Measurements from ENCODE around the gene DCUN1D5.
A peak's percentile ranks its signal among the peaks of the same experiment; 100 is the strongest.

DCUN1D5 gene

GRCh38 chr11:103086461-103086860 lies 5.5 kb downstream of the DCUN1D5 start:
- Histone ChIP-seq H3K36me3 (ENCODE audit: control insufficient read depth, insufficient read depth, low read length, severe bottlenecking) (peaks cover 40% of the 10 kb centered on the region), H3K9me3 (ENCODE audit: control insufficient read depth, low read length) (no peaks in the 10 kb centered on the region), H3K9ac (ENCODE audit: low read length) (no peak overlapping the region), H3K27me3 (replicated peaks; ENCODE audit: control insufficient read depth, insufficient read depth, low read length) (no peaks in the 10 kb centered on the region), H3K4me1 (ENCODE audit: control insufficient read depth, insufficient read depth, low read length) (peaks cover 52% of the 10 kb centered on the region), H3K4me3 (ENCODE audit: low read length) (peak overlapping the region; percentile 32)
- DNase-seq (ENCODE audit: low read depth), result no peak

DNA sequence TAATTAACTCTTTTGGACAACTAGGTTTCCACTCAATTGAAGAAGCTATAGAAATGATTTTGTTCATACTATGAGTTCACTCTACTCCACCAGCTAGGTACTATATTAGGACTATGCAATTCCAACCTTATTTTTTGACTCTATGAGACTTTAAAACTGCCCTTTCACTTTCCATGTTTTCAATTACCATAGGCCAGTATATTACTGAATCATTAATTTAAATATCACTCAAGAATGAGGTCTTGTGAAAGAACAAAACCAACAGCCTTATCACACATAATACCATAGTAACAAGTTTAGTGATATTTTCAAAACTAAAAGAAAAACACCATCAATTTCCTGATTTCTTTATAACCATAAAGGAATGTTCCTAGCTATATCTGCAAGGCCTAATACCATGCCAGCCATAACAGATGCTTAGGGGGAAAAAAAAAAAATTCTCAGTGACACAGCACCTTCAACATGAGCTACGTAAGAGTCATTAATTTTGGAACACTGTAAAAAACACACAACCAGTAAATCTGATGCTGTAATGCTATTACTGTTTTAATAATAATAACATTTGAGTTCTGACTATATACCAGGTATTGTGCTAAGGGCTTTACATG lies 6.1 kb downstream of the DCUN1D5 start:
- peaks cover 44% of the 10 kb centered on the region for H3K36me3 ChIP-seq (ENCODE audit: control insufficient read depth, insufficient read depth, low read length, severe bottlenecking)
- DNase-seq (ENCODE audit: low read depth), result peak; percentile 29
- no peaks in the 10 kb centered on the region for H3K9me3 ChIP-seq (ENCODE audit: control insufficient read depth, low read length)
- peaks cover 53% of the 10 kb centered on the region for H3K4me1 ChIP-seq (ENCODE audit: control insufficient read depth, insufficient read depth, low read length)
- no peaks in the 10 kb centered on the region for H3K27me3 ChIP-seq (replicated peaks; ENCODE audit: control insufficient read depth, insufficient read depth, low read length)
- H3K9ac ChIP-seq (ENCODE audit: low read length), result no peak overlapping the region
- peak overlapping the region; percentile 32 for H3K4me3 ChIP-seq (ENCODE audit: low read length)

DNA sequence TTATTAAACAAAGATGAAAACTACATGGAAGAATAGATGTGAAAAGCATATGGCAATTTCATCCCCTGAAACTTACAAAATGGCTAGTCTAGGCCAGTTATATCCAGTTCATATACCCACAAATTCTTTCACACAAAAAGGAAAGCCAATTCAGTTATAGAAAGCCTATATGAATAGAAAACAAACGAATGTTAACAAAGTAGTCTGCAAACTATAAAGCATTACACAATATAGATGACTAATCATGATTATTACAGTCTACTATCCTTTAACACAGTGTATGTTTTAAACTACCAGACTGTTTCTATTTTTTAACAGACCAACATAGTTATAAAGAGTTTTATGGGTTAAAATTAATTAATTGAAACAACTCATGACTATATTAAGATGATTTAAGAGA lies 12.1 kb downstream of the DCUN1D5 start:
- DNase-seq (ENCODE audit: low read depth), result peak; percentile 68
- Histone ChIP-seq H3K9me3 (ENCODE audit: control insufficient read depth, low read length) (no peaks in the 10 kb centered on the region), H3K4me1 (ENCODE audit: control insufficient read depth, insufficient read depth, low read length) (peaks cover 24% of the 10 kb centered on the region), H3K27me3 (replicated peaks; ENCODE audit: control insufficient read depth, insufficient read depth, low read length) (no peaks in the 10 kb centered on the region), H3K9ac (ENCODE audit: low read length) (no peak overlapping the region), H3K36me3 (ENCODE audit: control insufficient read depth, insufficient read depth, low read length, severe bottlenecking) (peaks cover 92% of the 10 kb centered on the region), H3K4me3 (ENCODE audit: low read length) (no peak overlapping the region)

DNA sequence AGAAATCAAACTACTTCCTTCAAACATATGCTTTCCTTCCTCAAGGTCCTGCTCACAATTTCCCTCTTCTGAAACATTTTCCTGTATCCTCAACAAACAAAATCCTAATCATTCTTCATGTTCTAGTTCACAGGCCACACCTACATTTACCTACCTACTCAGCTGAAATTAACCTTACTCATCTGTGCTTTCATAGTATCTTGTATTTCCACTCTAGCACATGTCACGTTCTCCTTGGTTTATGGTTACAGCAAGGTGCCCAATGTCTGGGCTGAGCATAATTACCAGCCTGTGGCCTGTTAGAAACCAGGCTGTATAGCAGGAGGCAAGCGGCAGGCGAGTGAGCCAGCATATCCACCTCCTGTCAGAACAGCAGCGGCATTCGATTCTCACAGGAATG lies 13.2 kb downstream of the DCUN1D5 start:
- no peaks in the 10 kb centered on the region for H3K9me3 ChIP-seq (ENCODE audit: control insufficient read depth, low read length)
- no peak overlapping the region for H3K4me3 ChIP-seq (ENCODE audit: low read length)
- DNase-seq (ENCODE audit: low read depth), result no peak
- H3K9ac ChIP-seq (ENCODE audit: low read length), result no peak overlapping the region
- no peaks in the 10 kb centered on the region for H3K27me3 ChIP-seq (replicated peaks; ENCODE audit: control insufficient read depth, insufficient read depth, low read length)
- peaks cover 20% of the 10 kb centered on the region for H3K4me1 ChIP-seq (ENCODE audit: control insufficient read depth, insufficient read depth, low read length)
- peaks cover 87% of the 10 kb centered on the region for H3K36me3 ChIP-seq (ENCODE audit: control insufficient read depth, insufficient read depth, low read length, severe bottlenecking)

DNA sequence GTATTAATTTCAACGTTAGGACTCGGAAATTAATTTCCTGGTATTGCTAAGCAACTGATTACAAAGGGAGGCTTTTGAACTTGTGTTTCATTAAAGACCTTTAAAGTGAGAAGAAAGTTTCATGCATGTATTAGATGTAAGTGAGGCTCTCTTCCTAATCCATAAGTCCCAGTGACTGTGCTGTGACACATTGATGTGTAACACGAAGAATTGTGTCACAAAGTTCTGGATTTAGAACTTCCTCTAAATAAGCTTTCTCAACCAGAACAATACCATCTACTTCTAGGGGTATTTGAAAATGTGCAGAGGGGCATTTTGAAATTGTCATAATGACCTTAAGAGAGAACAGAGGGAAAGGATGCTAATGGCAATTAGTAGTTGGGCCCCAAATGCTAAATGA lies 14.4 kb downstream of the DCUN1D5 start:
- H3K36me3 ChIP-seq (ENCODE audit: control insufficient read depth, insufficient read depth, low read length, severe bottlenecking), result peaks cover 81% of the 10 kb centered on the region
- no peak for DNase-seq (ENCODE audit: low read depth)
- no peak overlapping the region for H3K9ac ChIP-seq (ENCODE audit: low read length)
- H3K4me3 ChIP-seq (ENCODE audit: low read length), result no peak overlapping the region
- no peaks in the 10 kb centered on the region for H3K27me3 ChIP-seq (replicated peaks; ENCODE audit: control insufficient read depth, insufficient read depth, low read length)
- no peaks in the 10 kb centered on the region for H3K9me3 ChIP-seq (ENCODE audit: control insufficient read depth, low read length)
- peaks cover 19% of the 10 kb centered on the region for H3K4me1 ChIP-seq (ENCODE audit: control insufficient read depth, insufficient read depth, low read length)

- no peak for DNase-seq (ENCODE audit: low read depth)
- H3K4me1 ChIP-seq (ENCODE audit: control insufficient read depth, insufficient read depth, low read length), result peaks cover 12% of the 10 kb centered on the region
- no peak overlapping the region for H3K9ac ChIP-seq (ENCODE audit: low read length)
- H3K36me3 ChIP-seq (ENCODE audit: control insufficient read depth, insufficient read depth, low read length, severe bottlenecking), result peaks cover 73% of the 10 kb centered on the region
- H3K27me3 ChIP-seq (replicated peaks; ENCODE audit: control insufficient read depth, insufficient read depth, low read length), result no peaks in the 10 kb centered on the region
- H3K9me3 ChIP-seq (ENCODE audit: control insufficient read depth, low read length), result no peaks in the 10 kb centered on the region
- H3K4me3 ChIP-seq (ENCODE audit: low read length), result no peak overlapping the region
These were observed 15.6 kb downstream of the DCUN1D5 start for GRCh38 chr11:103076361-103076760.

DNA sequence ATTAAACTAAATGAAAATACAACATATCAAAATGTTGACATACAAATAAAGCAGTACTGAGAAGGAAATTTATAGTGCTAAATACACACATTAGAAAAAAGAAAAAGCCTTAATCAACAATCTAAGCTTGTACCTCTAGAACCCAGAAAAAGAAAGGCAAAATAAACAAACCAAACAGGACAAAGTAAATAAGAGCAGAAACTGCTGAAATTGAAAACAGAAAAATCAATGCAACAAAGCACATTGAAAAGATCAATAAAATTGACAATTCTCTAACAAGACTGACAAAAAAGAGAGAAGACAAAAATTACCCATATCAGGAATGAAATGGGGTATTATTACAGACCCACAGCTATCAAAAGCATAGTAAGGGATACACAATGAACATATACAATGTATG lies 21.0 kb downstream of the DCUN1D5 start:
- H3K36me3 ChIP-seq (ENCODE audit: control insufficient read depth, insufficient read depth, low read length, severe bottlenecking), result peaks cover 45% of the 10 kb centered on the region
- DNase-seq (ENCODE audit: low read depth), result no peak
- H3K27me3 ChIP-seq (replicated peaks; ENCODE audit: control insufficient read depth, insufficient read depth, low read length), result no peaks in the 10 kb centered on the region
- H3K9me3 ChIP-seq (ENCODE audit: control insufficient read depth, low read length), result no peaks in the 10 kb centered on the region
- peaks cover 7% of the 10 kb centered on the region for H3K4me1 ChIP-seq (ENCODE audit: control insufficient read depth, insufficient read depth, low read length)
- H3K9ac ChIP-seq (ENCODE audit: low read length), result no peak overlapping the region
- no peak overlapping the region for H3K4me3 ChIP-seq (ENCODE audit: low read length)

DNA sequence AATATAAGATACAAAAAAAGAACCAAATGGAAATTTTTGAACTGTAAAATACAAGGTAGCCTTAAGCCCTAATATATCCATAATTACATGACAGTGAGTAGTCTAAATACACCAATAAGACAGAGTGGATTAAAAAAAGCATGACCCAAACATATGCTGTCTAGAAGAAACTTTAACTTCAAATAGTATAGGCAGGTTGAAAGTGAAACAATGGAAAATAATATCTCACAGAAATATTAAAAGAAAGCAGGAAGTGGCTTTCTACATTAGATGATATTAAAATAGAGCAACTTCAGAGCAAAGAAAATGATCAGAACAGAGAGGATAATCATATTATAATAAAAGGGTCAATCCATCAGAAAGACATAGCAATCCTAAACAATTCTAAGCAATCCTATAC lies 21.8 kb downstream of the DCUN1D5 start:
- Histone ChIP-seq H3K27me3 (replicated peaks; ENCODE audit: control insufficient read depth, insufficient read depth, low read length) (no peaks in the 10 kb centered on the region), H3K9ac (ENCODE audit: low read length) (no peak overlapping the region), H3K4me3 (ENCODE audit: low read length) (no peak overlapping the region), H3K36me3 (ENCODE audit: control insufficient read depth, insufficient read depth, low read length, severe bottlenecking) (peaks cover 45% of the 10 kb centered on the region), H3K4me1 (ENCODE audit: control insufficient read depth, insufficient read depth, low read length) (peaks cover 7% of the 10 kb centered on the region), H3K9me3 (ENCODE audit: control insufficient read depth, low read length) (no peaks in the 10 kb centered on the region)
- DNase-seq (ENCODE audit: low read depth), result no peak

GRCh38 chr11:103069367-103069766 lies 22.6 kb downstream of the DCUN1D5 start:
- no peaks in the 10 kb centered on the region for H3K9me3 ChIP-seq (ENCODE audit: control insufficient read depth, low read length)
- no peak for DNase-seq (ENCODE audit: low read depth)
- peaks cover 47% of the 10 kb centered on the region for H3K36me3 ChIP-seq (ENCODE audit: control insufficient read depth, insufficient read depth, low read length, severe bottlenecking)
- no peak overlapping the region for H3K9ac ChIP-seq (ENCODE audit: low read length)
- peaks cover 7% of the 10 kb centered on the region for H3K4me1 ChIP-seq (ENCODE audit: control insufficient read depth, insufficient read depth, low read length)
- H3K4me3 ChIP-seq (ENCODE audit: low read length), result no peak overlapping the region
- H3K27me3 ChIP-seq (replicated peaks; ENCODE audit: control insufficient read depth, insufficient read depth, low read length), result no peaks in the 10 kb centered on the region

DNA sequence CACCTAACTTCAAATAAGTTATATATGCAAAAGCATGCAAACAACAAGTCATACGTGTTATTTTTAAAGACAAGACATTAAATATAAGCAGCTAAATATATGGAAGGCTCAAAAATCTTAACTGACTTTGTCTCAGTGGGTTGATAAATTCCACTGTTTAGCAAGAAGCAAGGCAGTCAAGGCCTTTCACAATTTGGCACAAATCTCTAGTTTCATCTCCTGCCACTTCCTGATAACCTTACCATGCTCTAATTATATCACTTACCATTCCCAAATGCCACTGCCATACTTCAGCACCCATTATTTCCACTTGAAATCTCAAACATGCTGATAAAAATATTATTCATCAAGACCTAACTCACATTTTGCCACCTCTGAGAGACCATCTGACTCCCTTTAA lies 24.8 kb downstream of the DCUN1D5 start:
- Histone ChIP-seq H3K4me1 (ENCODE audit: control insufficient read depth, insufficient read depth, low read length) (peaks cover 7% of the 10 kb centered on the region), H3K27me3 (replicated peaks; ENCODE audit: control insufficient read depth, insufficient read depth, low read length) (no peaks in the 10 kb centered on the region), H3K9ac (ENCODE audit: low read length) (no peak overlapping the region), H3K4me3 (ENCODE audit: low read length) (no peak overlapping the region), H3K9me3 (ENCODE audit: control insufficient read depth, low read length) (no peaks in the 10 kb centered on the region), H3K36me3 (ENCODE audit: control insufficient read depth, insufficient read depth, low read length, severe bottlenecking) (peaks cover 61% of the 10 kb centered on the region)
- no peak for DNase-seq (ENCODE audit: low read depth)

DNA sequence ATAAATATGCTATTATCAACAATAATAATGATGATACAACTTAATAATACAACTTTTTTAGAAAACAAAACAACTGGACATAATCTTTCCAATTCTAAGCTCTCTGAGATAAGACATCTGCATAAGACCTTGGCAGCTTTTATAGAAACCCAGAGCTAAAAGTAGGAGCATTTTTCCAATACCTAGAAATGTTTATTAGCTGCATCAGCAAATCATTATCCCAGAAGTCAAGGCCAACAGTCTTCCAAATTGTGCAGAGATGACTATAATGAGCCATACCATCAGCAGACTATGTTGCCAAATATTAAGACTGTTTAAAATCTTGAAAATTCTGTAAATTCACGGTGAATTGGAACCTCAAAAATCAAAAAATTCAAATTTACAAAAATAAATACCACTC lies 30.3 kb downstream of the DCUN1D5 start:
- H3K4me3 ChIP-seq (ENCODE audit: low read length), result no peak overlapping the region
- DNase-seq (ENCODE audit: low read depth), result no peak
- peaks cover 84% of the 10 kb centered on the region for H3K36me3 ChIP-seq (ENCODE audit: control insufficient read depth, insufficient read depth, low read length, severe bottlenecking)
- H3K9ac ChIP-seq (ENCODE audit: low read length), result no peak overlapping the region
- no peaks in the 10 kb centered on the region for H3K9me3 ChIP-seq (ENCODE audit: control insufficient read depth, low read length)
- H3K27me3 ChIP-seq (replicated peaks; ENCODE audit: control insufficient read depth, insufficient read depth, low read length), result no peaks in the 10 kb centered on the region
- H3K4me1 ChIP-seq (ENCODE audit: control insufficient read depth, insufficient read depth, low read length), result no peaks in the 10 kb centered on the region

DNA sequence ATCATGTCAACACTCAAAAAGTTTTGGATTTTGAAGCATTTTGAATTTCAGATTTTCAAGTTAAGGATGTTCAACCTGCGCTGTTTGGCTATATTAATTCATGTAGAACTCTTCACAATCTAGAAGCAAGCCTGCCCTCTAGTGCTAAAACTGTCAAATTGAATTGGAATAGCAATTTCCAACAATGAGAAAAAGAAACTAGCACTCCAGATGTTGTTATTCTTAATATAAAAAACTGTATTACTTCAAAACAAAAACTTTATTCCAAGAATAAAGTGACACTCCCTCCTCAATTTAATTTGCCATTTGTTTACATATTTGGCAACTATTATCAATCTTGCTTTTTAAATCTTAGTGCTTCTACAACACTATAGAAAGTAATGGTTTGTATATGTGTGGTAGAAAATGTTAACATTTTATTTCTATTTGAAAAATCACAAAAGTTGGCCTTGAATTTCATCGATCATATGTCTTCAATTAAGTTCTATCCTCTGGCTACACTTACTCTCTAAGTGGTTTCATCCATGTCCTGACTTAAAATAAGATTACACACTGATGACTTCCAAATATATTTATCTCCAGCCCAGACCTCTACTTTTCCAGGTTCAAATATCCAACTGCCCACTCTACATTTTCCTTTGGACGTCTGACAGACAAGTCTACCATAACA lies 36.6 kb downstream of the DCUN1D5 start:
- Histone ChIP-seq H3K4me3 (ENCODE audit: low read length) (no peak overlapping the region), H3K27me3 (replicated peaks; ENCODE audit: control insufficient read depth, insufficient read depth, low read length) (no peaks in the 10 kb centered on the region), H3K9me3 (ENCODE audit: control insufficient read depth, low read length) (no peaks in the 10 kb centered on the region), H3K9ac (ENCODE audit: low read length) (peak overlapping the region; percentile 37), H3K36me3 (ENCODE audit: control insufficient read depth, insufficient read depth, low read length, severe bottlenecking) (peaks cover 25% of the 10 kb centered on the region), H3K4me1 (ENCODE audit: control insufficient read depth, insufficient read depth, low read length) (peaks cover 4% of the 10 kb centered on the region)
- peak; percentile 90 for DNase-seq (ENCODE audit: low read depth)

All from adipocyte (in vitro differentiated cells).